Activated naive CD4-positive, alpha-beta T cell treated with anti-CD3 and anti-CD28 coated beads for 36 hours (primary cell): ENCODE data around the gene TSPAN13. TPM values are rescaled to one million over a fixed set of nuclear protein-coding genes. Genes with fewer than 3 reads are reported as not detected.

Experiments used
- CTCF ChIA-PET: fragments of 350-600 bp; sonication (Branson Sonifier 250); formaldehyde crosslinking; loops from one replicate; lab custom pipeline; 2021; ENCODE audit warnings: antibody characterized with exemption; lab: Charles Lee
- DNase-seq: peaks from one replicate; pipeline ENCODE4 v3.0.0-alpha.2; 2020
- H3K27ac Mint-ChIP-seq: one replicate; pipeline ENCODE4 v1.8.0; 2021; ENCODE audit warnings: mild to moderate bottlenecking, mixed read lengths
- H3K27me3 Mint-ChIP-seq: one replicate; pipeline ENCODE4 v1.8.0; 2021; ENCODE audit warnings: low read depth, mixed read lengths
- H3K36me3 Mint-ChIP-seq: one replicate; pipeline ENCODE4 v1.8.0; 2021; ENCODE audit warnings: low read depth, mixed read lengths
- H3K4me1 Mint-ChIP-seq: one replicate; pipeline ENCODE4 v1.8.0; 2021; ENCODE audit warnings: low read depth, mixed read lengths
- H3K4me3 Mint-ChIP-seq: one replicate; pipeline ENCODE4 v1.8.0; 2021; ENCODE audit warnings: mild to moderate bottlenecking, moderate library complexity, mixed read lengths
- H3K9me3 Mint-ChIP-seq: one replicate; pipeline ENCODE4 v1.8.0; 2021; ENCODE audit warnings: mixed read lengths
- intact Hi-C: fragments of 100-400 bp; cut with micrococcal nuclease; formaldehyde crosslinking; loops from one replicate; pipeline ENCODE4 v1.15.1; 2023
- total RNA-seq, 2 experiments: library from RNA; stranded (reverse); gene quantifications; one replicate each; pipeline ENCODE4 v1.2.3, GENCODE V29; 2021

Gene TSPAN13
- total RNA-seq, 2 experiments from 2014 or later = 0.35 to 0.52 TPM

DNA sequence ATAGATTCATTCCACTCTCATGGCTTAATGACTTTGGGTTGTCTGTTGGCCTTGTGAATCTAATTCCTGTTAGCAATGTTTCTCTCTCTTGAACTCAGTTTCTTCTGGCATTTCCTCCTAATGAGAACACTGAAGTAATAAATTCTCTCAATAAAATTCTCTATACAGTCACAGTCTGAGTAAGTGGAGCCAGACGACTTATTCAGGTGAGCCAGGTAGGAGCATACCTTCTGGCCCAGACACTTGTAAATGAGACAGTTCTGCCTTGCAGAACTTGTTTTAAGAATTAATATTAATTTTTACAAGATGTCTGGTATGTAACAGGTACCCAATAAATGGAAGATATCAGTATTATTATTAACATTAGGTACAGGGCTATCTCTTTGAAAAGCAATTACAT lies 79.8 kb downstream of the TSPAN13 start:
- Mint-ChIP-seq H3K4me1 (no peaks in the 10 kb centered on the region), H3K9me3 (peaks cover 9% of the 10 kb centered on the region), H3K4me3 (no peak overlapping the region), H3K36me3 (no peaks in the 10 kb centered on the region), H3K27ac (no peak overlapping the region), H3K27me3 (peaks cover 14% of the 10 kb centered on the region)
- DNase-seq = no peak
- intact Hi-C loops = no loop called here
- CTCF ChIA-PET = no interaction called here

Other genes with a start within 250 kb of the TSPAN13 start
- not detected for gene LRRC72, start 226.9 kb upstream of the TSPAN13 start, total RNA-seq
- gene ANKMY2, start 108.0 kb upstream of the TSPAN13 start, total RNA-seq = 1 to 10 TPM; 4.6 to 4.7 TPM
- 100 to 1,000 TPM; 118 to 122 TPM for gene BZW2, start 107.6 kb upstream of the TSPAN13 start, total RNA-seq
- not detected for gene AGR2, start 51.2 kb downstream of the TSPAN13 start, total RNA-seq
- not detected for gene AGR3, start 128.2 kb downstream of the TSPAN13 start, total RNA-seq